ENCODE data around the gene TOP2B. TPM values are rescaled to one million over a fixed set of nuclear protein-coding genes. Genes with fewer than 3 reads are reported as not detected.

Gene TOP2B
- total and polyA plus RNA-seq, 3 donors from 2014 or later, result 46.4 to 86.5 (median 76.9) TPM

- TF ChIP-seq POLR2A (IDR thresholded peaks at IDR 0.05) (no peak), CTCF (IDR thresholded peaks at IDR 0.05) (no peak)
- H3K27me3 ChIP-seq, result no peaks in the 10 kb centered on the region
- WGBS, 2 donors, result 60 to 70% methylated on average over 2 of the region's 2 CpGs
- no peaks in the 10 kb centered on the region for H3K4me1 ChIP-seq
- DNase-seq, result no peak
- intact Hi-C loops (cut with DNase I; ENCODE audit: low total_unique reads), result no loop called here
- H3K36me3 ChIP-seq (ENCODE audit: low read depth, missing control alignments), result no peaks in the 10 kb centered on the region
- H3K9me3 ChIP-seq, result no peaks in the 10 kb centered on the region
- no peak overlapping the region for H3K27ac ChIP-seq
- no peak overlapping the region for H3K4me3 ChIP-seq
These were observed 42.7 kb upstream of the TOP2B start for GRCh38 chr3:25707268-25707926.

GRCh38 chr3:25706213-25706612, 41.5 kb upstream of the TOP2B start:
- no peak for DNase-seq
- H3K4me3 ChIP-seq, result no peak overlapping the region
- no peak for TF ChIP-seq CTCF (IDR thresholded peaks at IDR 0.05)
- no peak for TF ChIP-seq POLR2A (IDR thresholded peaks at IDR 0.05)
- H3K27ac ChIP-seq, result no peak overlapping the region
- no peaks in the 10 kb centered on the region for H3K36me3 ChIP-seq (ENCODE audit: low read depth, missing control alignments)
- intact Hi-C loops (cut with DNase I; ENCODE audit: low total_unique reads), result no loop called here
- 83 to 85% methylated on average over 4 of the region's 4 CpGs for WGBS, 2 donors
- no peaks in the 10 kb centered on the region for H3K9me3 ChIP-seq
- no peaks in the 10 kb centered on the region for H3K27me3 ChIP-seq
- no peaks in the 10 kb centered on the region for H3K4me1 ChIP-seq

- no peak for TF ChIP-seq POLR2A (IDR thresholded peaks at IDR 0.05)
- TF ChIP-seq CTCF (IDR thresholded peaks at IDR 0.05), result no peak
- Histone ChIP-seq H3K4me3 (no peak overlapping the region), H3K4me1 (no peaks in the 10 kb centered on the region), H3K27ac (no peak overlapping the region), H3K36me3 (ENCODE audit: low read depth, missing control alignments) (no peaks in the 10 kb centered on the region), H3K9me3 (no peaks in the 10 kb centered on the region), H3K27me3 (no peaks in the 10 kb centered on the region)
- 72 to 73% methylated on average over 1 of the region's 1 CpG for WGBS, 2 donors
- DNase-seq, result no peak
- intact Hi-C loops (cut with DNase I; ENCODE audit: low total_unique reads), result no loop called here
These were observed 32.8 kb upstream of the TOP2B start for GRCh38 chr3:25697553-25697952.

GRCh38 chr3:25695731-25696420, 31.2 kb upstream of the TOP2B start:
- no peak for DNase-seq
- Histone ChIP-seq H3K27me3 (no peaks in the 10 kb centered on the region), H3K4me3 (no peak overlapping the region), H3K27ac (no peak overlapping the region), H3K36me3 (ENCODE audit: low read depth, missing control alignments) (no peaks in the 10 kb centered on the region), H3K9me3 (no peaks in the 10 kb centered on the region), H3K4me1 (no peaks in the 10 kb centered on the region)
- TF ChIP-seq CTCF (IDR thresholded peaks at IDR 0.05), result no peak
- TF ChIP-seq POLR2A (IDR thresholded peaks at IDR 0.05), result no peak
- intact Hi-C loops (cut with DNase I; ENCODE audit: low total_unique reads), result no loop called here
- 87 to 94% methylated on average over 4 of the region's 4 CpGs for WGBS, 2 donors

- intact Hi-C loops (cut with DNase I; ENCODE audit: low total_unique reads), result no loop called here
- H3K27me3 ChIP-seq, result no peaks in the 10 kb centered on the region
- 61 to 85% methylated on average over 3 of the region's 3 CpGs for WGBS, 2 donors
- H3K4me3 ChIP-seq, result no peak overlapping the region
- no peak overlapping the region for H3K27ac ChIP-seq
- DNase-seq, result no peak
- no peaks in the 10 kb centered on the region for H3K36me3 ChIP-seq (ENCODE audit: low read depth, missing control alignments)
- no peak for TF ChIP-seq CTCF (IDR thresholded peaks at IDR 0.05)
- no peak for TF ChIP-seq POLR2A (IDR thresholded peaks at IDR 0.05)
- no peaks in the 10 kb centered on the region for H3K4me1 ChIP-seq
- no peaks in the 10 kb centered on the region for H3K9me3 ChIP-seq
These were observed 28.5 kb upstream of the TOP2B start for GRCh38 chr3:25693238-25693637.

Measured in testis (tissue), 3 donors.